Erythroblast (primary cell): Measurements from ENCODE around the gene FCER1G.

Experiments
- GATA1 ChIP-seq: IDR thresholded peaks from 2 replicates; pipeline ENCODE4 v1.6.1; 2011; ENCODE audit warnings: low read depth, mild to moderate bottlenecking, control low read depth, low read length, moderate library complexity
- POLR2A ChIP-seq: IDR thresholded peaks from 2 replicates; pipeline ENCODE4 v1.6.1; 2011; ENCODE audit warnings: mild to moderate bottlenecking, low read length

- TF ChIP-seq POLR2A (no peak), GATA1 (no peak)
Measured at GRCh38 chr1:161175771-161176453, 39.2 kb upstream of the FCER1G start.
